ENCODE measurements around the gene ZBTB6. TPM values are rescaled to one million over a fixed set of nuclear protein-coding genes. Genes with fewer than 3 reads are reported as not detected.

The ZBTB6 gene
- total RNA-seq: 4.5 TPM
- long read RNA-seq, full-length matches to known transcripts: 1 of 4 reads
- long read RNA-seq, partial matches to known transcripts: 0 of 4 reads
- long read RNA-seq, other reads (novel, unspliced or antisense): 3 of 4 reads

- DNase-seq (peak; percentile 76), ATAC-seq (ENCODE audit: poor library complexity) (peak; percentile 99)
- intact Hi-C loops (cut with DNase I): no loop called here
Observed at GRCh38 chr9:122912964-122913673, at the start of gene ZBTB6. Gene ZBTB6 (minus strand): TSS chr9:122913323. CDS start chr9:122912072, 1,251 bp downstream.

- intact Hi-C loops (cut with DNase I): no loop called here
- no peak for ATAC-seq (ENCODE audit: poor library complexity)
Observed at GRCh38 chr9:122961139-122961538, 48.0 kb upstream of the ZBTB6 start.

GRCh38 chr9:122955961-122956360 is 42.8 kb upstream of the ZBTB6 start:
- no peak for DNase-seq
- intact Hi-C loops (cut with DNase I): no loop called here
- ATAC-seq (ENCODE audit: poor library complexity): no peak

More at GRCh38 chr9:122961139-122961538, 48.0 kb upstream of the ZBTB6 start:
- no peak for DNase-seq

GRCh38 chr9:122954253-122954691 is 41.1 kb upstream of the ZBTB6 start:
- intact Hi-C loops (cut with DNase I): no loop called here
- DNase-seq (no peak), ATAC-seq (ENCODE audit: poor library complexity) (no peak)

- intact Hi-C loops (cut with DNase I): no loop called here
- DNase-seq: no peak
- peak; percentile 43 for ATAC-seq (ENCODE audit: poor library complexity)
Observed at GRCh38 chr9:122951056-122951455, 37.9 kb upstream of the ZBTB6 start.

- DNase-seq (no peak), ATAC-seq (ENCODE audit: poor library complexity) (no peak)
- intact Hi-C loops (cut with DNase I): no loop called here
Observed at GRCh38 chr9:122950263-122950662, 37.1 kb upstream of the ZBTB6 start.

GRCh38 chr9:122949696-122950095 is 36.6 kb upstream of the ZBTB6 start:
- no peak for DNase-seq
- ATAC-seq (ENCODE audit: poor library complexity): no peak
- intact Hi-C loops (cut with DNase I): no loop called here

- intact Hi-C loops (cut with DNase I): no loop called here
- no peak for DNase-seq
- ATAC-seq (ENCODE audit: poor library complexity): no peak
Observed at GRCh38 chr9:122948313-122948712, 35.2 kb upstream of the ZBTB6 start.

GRCh38 chr9:122946461-122947005 is 33.4 kb upstream of the ZBTB6 start:
- ATAC-seq (ENCODE audit: poor library complexity): no peak
- DNase-seq: no peak
- intact Hi-C loops (cut with DNase I): no loop called here

- intact Hi-C loops (cut with DNase I): no loop called here
- ATAC-seq (ENCODE audit: poor library complexity) (no peak), DNase-seq (no peak)
Observed at GRCh38 chr9:122944960-122945888, 32.1 kb upstream of the ZBTB6 start.

GRCh38 chr9:122941582-122942234 is 28.6 kb upstream of the ZBTB6 start:
- intact Hi-C loops (cut with DNase I): no loop called here
- DNase-seq (no peak), ATAC-seq (ENCODE audit: poor library complexity) (peak; percentile 5)

GRCh38 chr9:122940749-122941581 is 27.8 kb upstream of the ZBTB6 start, which contains the start of gene RABGAP1:
Gene RABGAP1 (plus strand): TSS chr9:122941020. CDS start chr9:122957060, 16,040 bp downstream.
- DNase-seq (peak; percentile 100), ATAC-seq (ENCODE audit: poor library complexity) (peak; percentile 98)
- intact Hi-C loops (cut with DNase I): no loop called here

GRCh38 chr9:122940454-122940748 is 27.3 kb upstream of the ZBTB6 start:
- no peak for ATAC-seq (ENCODE audit: poor library complexity)
- no peak for DNase-seq
- intact Hi-C loops (cut with DNase I): no loop called here

GRCh38 chr9:122939601-122940000 is 26.5 kb upstream of the ZBTB6 start:
- intact Hi-C loops (cut with DNase I): no loop called here
- DNase-seq (no peak), ATAC-seq (ENCODE audit: poor library complexity) (no peak)

GRCh38 chr9:122936883-122937282 is 23.8 kb upstream of the ZBTB6 start:
- DNase-seq: no peak
- intact Hi-C loops (cut with DNase I): no loop called here
- ATAC-seq (ENCODE audit: poor library complexity): no peak

- intact Hi-C loops (cut with DNase I): no loop called here
- no peak for ATAC-seq (ENCODE audit: poor library complexity)
- DNase-seq: no peak
Observed at GRCh38 chr9:122936464-122936863, 23.3 kb upstream of the ZBTB6 start.

- peak; percentile 99 for ATAC-seq (ENCODE audit: poor library complexity)
- peak; percentile 96 for DNase-seq
- intact Hi-C loops (cut with DNase I): no loop called here
Observed at GRCh38 chr9:122931226-122932121, 18.4 kb upstream of the ZBTB6 start, which contains the start of gene ZBTB26. Gene ZBTB26 (minus strand): TSS chr9:122931512. CDS start chr9:122919934, 11,578 bp downstream.

Data from Right ventricle myocardium superior (tissue), 1 donor.